GM20000 (cell line): ENCODE data around the gene BCO1.

Source experiments
- DNase-seq: peaks from one replicate; pipeline ENCODE4 v3.0.0; 2012; ENCODE audit warnings: low spot score
- TF ChIP-seq, protein P1 (sequence below): IDR thresholded peaks from 2 replicates; pipeline ENCODE4 v1.5.1; 2012; ENCODE audit warnings: mild to moderate bottlenecking, control low read depth; ENCODE audit errors: extremely low read depth, missing control alignments

Gene BCO1

DNA sequence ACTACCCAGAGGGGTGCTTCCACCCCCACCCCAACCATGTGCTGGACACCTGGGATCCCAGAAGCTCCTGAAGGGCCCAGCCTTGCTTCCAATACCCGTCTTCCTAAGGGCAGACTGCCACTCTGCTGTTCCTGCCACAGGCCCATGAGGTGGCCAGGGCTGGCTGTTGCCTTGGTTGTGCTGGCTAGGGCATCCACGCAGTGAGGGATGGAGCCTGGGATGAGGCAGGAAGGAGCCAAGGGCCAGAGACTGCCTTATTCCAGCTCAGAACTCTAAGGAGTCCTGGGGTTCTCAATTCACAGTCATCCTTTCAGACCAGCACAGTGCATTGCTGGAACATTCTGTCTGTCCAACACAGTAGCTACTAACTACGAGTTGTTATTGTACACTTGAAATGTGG, 37.8 kb downstream of the BCO1 start:
- DNase-seq = no peak
- TF ChIP-seq, protein P1, sequence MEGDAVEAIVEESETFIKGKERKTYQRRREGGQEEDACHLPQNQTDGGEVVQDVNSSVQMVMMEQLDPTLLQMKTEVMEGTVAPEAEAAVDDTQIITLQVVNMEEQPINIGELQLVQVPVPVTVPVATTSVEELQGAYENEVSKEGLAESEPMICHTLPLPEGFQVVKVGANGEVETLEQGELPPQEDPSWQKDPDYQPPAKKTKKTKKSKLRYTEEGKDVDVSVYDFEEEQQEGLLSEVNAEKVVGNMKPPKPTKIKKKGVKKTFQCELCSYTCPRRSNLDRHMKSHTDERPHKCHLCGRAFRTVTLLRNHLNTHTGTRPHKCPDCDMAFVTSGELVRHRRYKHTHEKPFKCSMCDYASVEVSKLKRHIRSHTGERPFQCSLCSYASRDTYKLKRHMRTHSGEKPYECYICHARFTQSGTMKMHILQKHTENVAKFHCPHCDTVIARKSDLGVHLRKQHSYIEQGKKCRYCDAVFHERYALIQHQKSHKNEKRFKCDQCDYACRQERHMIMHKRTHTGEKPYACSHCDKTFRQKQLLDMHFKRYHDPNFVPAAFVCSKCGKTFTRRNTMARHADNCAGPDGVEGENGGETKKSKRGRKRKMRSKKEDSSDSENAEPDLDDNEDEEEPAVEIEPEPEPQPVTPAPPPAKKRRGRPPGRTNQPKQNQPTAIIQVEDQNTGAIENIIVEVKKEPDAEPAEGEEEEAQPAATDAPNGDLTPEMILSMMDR = no peak

DNA sequence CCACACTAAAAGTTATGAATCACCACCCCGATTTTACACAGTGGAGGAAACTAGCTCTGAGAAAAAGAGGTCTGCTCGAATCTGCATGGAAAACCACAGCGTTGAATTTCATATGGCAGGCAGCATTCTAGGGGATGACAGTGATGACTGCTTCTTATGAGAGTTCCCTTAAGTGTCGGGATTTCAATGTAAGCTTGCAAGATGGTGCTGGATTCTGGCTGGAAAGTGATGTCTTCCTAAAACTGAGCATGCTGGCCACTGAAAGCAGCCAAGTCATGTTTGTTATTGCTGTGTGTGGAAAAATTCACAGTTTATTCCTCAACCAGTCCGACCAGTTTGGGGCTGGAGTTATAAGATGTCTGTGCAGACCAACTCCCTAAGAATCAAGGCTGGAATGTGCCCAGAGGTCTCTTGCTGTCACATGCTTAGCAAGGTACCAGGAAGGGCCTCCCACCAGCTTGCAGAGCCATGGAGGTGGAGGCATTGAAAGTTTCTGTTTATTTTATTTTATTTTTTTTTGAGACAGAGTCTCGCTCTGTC, 39.1 kb downstream of the BCO1 start:
- TF ChIP-seq, protein P1 = no peak
- no peak for DNase-seq

DNA sequence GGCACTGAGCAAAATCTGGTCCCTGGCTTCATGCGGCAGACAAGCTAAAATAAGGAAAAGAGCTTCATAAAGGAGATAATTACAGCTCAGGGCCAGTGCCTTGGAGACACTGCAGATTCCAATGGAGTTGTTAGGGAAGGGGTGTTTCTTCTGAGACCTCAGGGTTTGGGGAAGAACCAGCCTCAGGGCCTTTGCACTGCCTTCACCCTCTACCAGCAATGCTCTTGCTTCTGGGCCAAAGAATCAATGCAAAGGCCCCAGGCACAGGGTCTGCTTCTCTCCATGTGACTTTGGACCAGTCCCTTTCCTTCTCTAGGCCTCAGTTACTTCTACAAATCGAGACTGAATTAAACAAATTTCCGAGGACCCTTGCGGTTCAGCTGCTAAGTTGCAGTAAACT, 40.0 kb downstream of the BCO1 start:
- TF ChIP-seq, protein P1 = no peak
- DNase-seq = no peak

DNA sequence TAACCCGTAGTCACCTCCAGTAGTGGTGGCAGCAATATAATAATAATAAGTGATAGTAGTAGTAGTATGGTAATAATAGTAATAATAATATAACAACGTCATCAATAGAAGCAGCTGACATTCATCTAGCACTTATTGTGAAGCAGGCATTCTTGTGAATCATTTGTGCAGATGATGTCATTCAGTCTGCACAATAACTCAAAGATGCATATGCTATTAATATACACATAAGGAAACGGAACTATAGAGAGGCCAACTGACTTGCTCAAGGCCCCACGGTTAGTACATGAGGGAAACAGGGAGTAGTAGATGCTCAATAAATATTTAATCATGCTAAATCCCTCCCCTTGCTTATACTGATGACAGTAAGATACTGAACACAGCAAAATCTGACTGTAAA, 40.9 kb downstream of the BCO1 start:
- no peak for DNase-seq
- TF ChIP-seq, protein P1 = no peak

DNA sequence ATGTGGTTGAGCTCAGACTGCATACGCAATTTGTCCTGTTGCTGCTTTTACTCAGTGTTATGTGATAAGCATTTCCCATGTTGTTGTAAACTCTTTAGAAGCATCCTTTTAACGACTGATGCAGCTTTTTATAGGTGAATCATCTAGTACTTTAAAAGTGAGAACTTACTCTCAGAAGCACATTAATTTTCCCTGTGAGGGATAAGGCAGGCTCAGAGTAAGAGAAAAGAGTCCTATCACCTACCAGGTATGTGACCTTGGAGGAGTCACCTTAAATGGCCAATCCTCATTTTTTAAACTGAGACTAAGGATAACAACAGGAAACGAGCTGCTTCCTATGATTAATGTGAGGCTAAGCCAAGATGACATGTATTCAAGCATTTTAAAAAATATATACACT, 41.9 kb downstream of the BCO1 start:
- no peak for DNase-seq

DNA sequence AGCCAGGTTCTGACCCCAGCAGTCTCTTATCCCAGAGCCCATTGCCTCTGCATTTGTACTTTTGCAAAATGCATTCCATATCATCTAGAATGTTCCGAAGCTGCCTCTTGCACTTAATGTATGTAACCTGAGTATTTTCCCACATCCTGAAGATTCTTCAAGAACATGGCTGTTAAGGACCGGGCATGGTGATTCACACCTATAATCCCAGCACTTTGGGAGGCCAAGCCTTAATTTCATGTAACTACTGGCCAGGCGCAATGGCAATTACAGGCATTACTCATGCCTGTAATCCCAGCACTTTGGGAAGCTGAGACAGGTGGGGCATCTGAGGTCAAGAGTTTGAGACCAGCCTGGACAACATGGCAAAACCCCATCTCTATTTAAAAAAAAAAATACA, 44.6 kb downstream of the BCO1 start:
- DNase-seq = no peak
- TF ChIP-seq, protein P1 = no peak

More for the DNA sequence above, 41.9 kb downstream of the BCO1 start:
- TF ChIP-seq, protein P1 = no peak

DNA sequence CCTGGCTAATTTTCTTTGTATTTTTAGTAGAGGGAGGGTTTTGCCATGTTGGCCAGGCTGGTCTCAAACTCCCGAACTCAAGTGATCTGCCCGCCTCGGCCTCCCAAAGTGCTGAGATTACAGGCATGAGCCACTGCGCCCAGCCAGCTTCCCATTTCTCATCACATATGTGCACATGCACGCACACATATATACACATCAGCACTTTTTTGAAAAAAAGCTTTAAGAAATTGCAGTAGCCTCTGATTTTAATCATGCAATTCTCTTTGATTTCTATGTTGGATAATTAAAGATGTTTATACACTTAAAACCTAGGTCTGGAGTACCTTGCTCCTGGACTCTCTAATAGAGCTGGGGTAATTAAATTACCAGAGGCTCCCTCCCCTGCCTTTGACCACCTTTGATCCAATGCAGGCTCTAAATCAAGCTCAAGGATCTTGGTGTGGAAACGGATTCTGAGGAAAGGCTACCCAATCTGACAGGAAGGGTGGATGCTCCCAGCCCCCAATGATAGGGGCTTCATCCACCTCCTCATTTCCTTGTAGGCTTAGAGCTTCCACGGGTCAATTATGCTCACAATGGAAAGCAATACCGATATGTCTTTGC, 46.6 kb downstream of the BCO1 start:
- TF ChIP-seq, protein P1 = no peak
- no peak for DNase-seq
